Endometrial microvascular endothelial cells (primary cell): ENCODE results near the gene ADCYAP1. TPM values are rescaled to one million over a fixed set of nuclear protein-coding genes. Genes with fewer than 3 reads are reported as not detected.

Experiments
- in situ Hi-C: cut with HindIII; loops from 2 replicates; pipeline ENCODE4 v1.10.0; 2017; ENCODE audit warnings: low sequenced_read_pairs, low pct_unique_long_range_greater_than_20kb; ENCODE audit errors: inconsistent ontology term
- total RNA-seq: library from RNA; depleted of rRNA; stranded (reverse); fragments of >200 nt; gene quantifications from one replicate; pipeline ENCODE4 v1.2.3, GENCODE V29; 2015; ENCODE audit errors: inconsistent ontology term

Gene ADCYAP1
- total RNA-seq, 1 donor from 2014 or later, result not detected

DNA sequence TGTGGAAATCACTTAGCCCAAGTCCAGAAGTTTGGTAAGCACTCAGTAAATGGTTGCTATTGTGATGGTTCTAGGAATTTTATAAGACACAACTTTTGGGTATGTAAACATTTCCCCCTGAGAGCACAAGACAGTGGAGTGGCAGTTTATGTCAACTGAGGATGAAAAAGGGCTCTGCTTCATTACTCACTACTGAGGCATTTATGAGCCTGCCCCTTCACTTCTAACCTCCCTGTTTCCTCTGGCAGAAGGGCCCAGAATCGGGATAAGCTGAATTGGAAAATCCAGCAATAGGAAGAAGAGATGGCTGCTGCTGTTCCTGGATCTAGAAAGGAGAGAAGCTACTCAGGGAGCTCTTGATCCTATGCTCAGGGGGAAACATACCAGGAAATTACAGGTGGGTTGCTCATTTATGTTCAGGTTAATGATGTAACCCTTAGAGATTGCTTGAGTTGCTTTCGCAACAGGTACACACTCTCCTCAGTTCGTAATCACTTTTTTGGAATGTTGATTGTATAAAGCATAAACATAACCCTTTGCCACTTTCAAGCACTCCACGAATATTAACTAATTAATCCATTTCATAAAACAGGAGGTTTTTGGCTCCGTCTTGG, 46.3 kb downstream of the ADCYAP1 start:
- in situ Hi-C loops, result no loop called here

DNA sequence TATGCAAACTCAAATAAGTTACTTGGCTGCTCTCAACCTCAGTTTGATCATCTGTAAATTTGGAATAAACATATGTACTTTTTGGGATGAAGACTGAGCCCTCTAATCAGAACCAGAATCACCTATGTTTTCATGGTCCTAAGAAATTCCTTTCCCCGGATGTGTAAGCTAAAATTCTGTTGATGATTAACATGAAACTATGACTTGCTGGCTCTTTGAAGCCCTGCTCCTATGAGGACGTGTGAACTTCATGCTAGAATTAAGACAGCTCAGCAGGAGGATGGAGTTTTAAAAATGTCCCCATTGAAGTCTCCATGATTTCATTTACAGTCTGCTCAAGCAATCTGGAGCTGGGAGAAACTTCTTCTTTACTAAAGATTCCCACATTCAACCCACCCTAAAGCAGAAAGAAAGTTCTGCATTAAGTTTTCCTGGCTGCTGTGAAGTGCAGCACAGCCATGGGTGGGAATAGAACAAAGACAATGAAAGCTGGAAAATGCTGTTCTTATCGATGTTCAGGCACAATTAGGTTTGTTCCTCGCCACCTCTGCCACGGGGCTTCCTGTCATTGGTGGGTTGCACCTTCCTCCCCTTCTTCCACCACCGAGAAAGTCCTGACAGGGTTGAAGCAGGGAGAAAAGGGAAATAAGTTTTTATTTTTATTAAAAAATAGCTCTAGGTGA, 50.9 kb downstream of the ADCYAP1 start:
- in situ Hi-C loops, result no loop called here

DNA sequence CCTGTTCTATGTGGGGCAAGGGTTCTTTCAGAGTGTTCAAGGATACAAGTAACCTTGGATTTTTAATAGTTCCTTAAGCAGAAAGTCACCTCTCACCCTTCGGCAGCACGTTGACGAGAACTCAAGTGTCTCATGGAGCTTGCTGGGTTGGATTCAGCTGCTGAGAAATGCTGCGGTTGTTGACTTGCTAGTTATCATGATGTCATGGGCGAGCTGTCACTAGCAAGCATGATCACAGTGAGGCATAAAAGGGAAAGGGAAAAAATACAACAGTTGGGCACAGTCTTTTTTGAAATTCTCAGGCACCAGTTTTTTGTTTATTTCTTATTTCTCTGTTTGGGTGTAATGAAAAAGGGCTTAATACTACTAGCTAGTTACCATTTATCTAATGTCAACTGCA, 53.2 kb downstream of the ADCYAP1 start:
- in situ Hi-C loops, result no loop called here

DNA sequence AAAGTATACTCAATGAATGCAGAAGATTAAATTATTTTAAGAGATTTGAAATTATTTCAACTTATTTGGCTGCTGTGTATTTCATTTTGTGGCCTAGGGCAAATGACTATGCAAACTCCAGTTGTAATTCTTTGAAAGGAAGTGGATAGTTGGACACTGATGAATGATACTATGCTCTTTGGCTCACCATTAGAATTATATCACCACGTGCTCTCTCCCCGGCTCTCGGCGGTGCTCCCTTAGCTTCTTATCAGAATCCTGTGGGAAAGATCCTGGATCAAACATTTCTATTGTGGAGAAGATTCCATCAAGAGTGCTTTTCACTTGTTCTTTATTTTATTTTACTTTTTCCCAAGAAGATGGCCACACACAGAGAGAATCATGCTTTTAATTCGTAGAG, 55.2 kb downstream of the ADCYAP1 start:
- in situ Hi-C loops, result no loop called here

Other genes with a start within 250 kb of the ADCYAP1 start
- gene TYMS, start 247.2 kb upstream of the ADCYAP1 start, total RNA-seq, result 86.5 TPM
- gene ENOSF1, start 192.2 kb upstream of the ADCYAP1 start, total RNA-seq, result 27.4 TPM
- 153 TPM for gene YES1, start 92.6 kb upstream of the ADCYAP1 start, total RNA-seq